HG02610 (cell line): Measurements from ENCODE around the gene SMKR1.
"Not testable (repeated sequence)": the region's sequence is repeated elsewhere in the genome, so short reads cannot be mapped to it uniquely, and the experiment has no call there.

Source experiments
- ATAC-seq: cut with Tn5 transposase; IDR thresholded peaks from one replicate; pipeline ENCODE4 v1.9.1; 2021; ENCODE audit warnings: mild to moderate bottlenecking, moderate library complexity; ENCODE audit not compliant: unreplicated experiment

The SMKR1 gene

DNA sequence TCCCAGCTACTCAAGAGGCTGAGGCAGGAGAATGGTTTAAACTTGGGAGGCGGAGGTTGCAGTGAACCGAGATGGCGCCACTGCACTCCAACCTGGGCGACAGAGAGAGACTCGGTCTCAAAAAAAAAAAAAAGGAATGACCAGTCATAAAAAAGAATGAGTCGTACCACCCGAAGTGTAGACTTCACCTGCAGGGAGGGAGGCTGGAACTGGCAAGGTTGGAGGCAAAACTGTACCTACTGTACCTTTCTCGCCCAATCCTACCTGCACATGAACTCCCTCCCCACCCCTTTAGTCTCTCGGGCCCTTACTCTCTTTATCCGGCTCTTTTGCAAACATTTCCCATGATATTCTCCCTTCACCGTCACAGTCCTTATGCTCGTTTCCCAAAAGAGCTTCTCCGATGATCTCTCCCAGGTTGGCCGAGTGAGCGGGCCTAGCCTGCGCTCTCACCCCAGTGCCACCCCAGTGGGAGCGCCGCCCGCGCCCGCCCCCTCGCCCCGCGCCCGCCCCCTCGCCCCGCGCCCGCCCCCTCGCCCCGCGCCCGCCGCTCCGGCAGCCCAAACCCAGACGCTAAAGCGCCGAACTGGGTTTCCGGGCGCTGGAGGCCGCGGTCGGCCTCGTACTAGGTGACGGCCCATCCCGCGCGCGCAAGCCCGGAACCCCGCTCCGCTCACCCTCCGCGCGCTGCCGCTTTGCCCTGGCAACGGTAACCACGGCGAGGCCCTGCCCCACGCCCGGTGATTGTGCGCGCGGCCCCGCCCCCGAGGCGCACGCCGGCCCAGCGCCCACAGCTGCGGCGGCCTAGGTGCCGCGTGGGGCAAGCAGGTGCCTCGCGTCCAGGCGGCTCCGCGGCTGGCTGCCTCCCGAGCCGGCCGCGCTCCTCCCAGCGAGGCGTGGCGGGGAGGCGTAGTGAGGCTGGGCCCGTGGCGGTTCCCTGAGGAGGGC is at the start of gene SMKR1:
SMKR1 (plus strand) TSS at position 772 of the 948 bp plus-strand sequence. CDS start 294 bp downstream, outside the sequence.
- ATAC-seq, result peak; percentile 76

DNA sequence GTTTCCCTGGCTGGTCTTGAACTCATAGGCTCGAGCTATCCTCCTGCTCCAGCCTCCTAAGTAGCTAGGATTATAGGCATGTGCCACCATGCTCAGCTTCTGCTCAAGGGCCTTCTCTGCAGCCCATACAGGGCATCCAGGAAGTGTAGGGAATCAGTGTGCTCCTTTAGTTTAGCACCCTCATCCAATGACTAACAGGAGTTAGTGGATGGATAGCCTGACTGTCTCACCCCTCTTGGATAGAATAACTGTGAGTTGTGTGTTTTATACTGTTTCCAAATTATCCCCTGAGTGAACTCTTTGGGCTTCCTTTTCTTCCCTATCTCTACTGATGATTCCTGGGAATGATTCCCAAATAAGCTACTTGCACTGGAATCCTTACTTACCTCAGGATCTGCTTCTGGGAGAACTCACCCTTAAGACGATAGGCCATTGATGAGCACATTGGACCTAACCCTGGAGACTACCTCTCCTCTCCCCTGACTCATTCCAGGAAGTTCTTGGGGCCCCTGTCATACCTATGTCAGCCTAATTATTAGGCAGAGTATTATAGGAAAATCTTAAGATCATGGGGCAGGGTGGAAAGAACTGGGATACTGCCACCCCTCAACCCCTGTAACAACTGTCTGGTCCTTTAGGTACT is 49.6 kb upstream of the SMKR1 start:
- ATAC-seq, result no peak

DNA sequence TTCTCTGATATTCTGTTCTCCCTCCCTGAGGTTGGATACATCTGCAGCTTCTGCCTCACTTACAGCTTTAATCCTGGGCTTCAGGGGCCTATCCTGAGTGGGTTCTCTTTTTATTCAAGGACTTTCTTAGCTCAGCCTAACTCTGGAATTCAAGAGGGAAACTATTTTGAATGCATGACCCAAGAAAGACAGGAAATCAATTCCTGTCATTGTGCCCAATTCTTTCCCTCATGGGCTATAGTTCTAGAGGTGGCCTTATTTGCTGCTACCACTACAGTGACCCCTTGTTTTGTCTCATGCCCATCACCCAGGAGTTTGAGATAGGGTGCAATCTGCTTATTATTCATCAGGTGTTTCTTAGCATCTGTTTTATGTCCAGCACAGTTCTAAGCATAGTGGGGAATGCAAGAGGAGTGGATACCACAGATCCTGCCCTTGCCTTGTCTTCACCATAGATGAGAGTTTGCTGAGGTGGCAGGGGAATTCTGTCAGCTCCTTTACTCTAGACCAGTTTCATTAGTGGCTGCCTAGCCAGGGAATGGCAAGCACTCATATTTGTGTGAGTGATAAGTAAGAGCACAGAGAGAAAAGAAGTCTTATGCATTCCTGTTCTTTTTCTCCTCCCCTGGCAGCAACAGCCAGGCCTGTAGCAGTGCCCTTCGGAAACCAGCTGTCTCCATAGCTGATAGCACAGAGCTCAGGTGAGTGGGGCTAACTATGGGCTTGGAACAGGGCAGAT is 48.7 kb upstream of the SMKR1 start:
- no peak for ATAC-seq

DNA sequence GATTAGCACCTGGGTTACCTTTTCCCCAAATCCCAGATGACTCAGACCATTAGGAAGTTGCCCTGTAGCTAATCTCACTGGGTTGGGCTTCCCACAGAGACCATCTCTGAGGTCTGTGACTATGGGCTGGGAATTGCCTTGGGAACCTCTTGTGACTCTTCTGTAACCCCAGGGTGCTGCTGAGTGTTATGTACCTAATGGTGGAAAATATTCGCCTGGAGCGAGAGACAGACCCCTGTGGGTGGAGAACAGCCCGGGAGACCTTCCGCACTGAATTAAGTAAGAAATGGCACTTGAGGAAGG is 48.1 kb upstream of the SMKR1 start:
- ATAC-seq, result no peak

DNA sequence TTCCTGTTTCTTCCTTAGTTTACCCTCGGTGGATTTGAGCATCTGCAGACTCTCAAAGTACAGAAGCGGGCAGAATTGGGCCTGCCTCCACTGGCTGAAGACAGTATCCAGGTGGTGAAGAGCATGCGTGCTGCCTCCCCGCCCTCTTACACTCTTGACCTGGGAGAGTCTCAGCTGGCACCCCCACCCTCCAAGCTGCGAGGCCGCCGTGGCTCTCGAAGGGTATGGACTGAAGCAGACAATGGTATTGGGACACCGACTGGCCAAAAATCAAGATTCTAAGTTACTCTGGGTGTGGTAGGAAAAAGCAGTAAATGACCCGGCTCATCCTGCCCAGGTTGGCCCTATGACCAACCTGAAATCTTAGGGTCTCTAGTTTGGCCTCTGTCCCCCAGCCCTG is 45.9 kb upstream of the SMKR1 start:
- no peak for ATAC-seq

DNA sequence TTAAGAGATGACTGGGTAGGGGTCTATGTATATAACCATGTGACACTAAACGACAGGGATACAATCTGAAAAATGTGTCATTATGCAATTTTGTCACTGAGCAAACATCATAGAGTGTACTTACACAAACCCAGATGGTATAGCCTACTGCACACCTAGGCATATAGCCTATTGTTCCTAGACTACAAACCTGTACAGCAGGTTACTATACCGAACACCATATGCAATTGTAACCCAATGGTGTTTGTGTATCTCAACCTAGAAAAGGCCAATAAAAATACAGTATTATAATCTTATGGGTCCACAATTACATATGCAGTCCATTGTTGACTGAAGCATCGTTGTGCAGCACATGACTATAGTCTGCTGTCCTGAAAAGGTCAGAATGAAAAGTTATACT is 45.2 kb upstream of the SMKR1 start:
- ATAC-seq, result no peak

DNA sequence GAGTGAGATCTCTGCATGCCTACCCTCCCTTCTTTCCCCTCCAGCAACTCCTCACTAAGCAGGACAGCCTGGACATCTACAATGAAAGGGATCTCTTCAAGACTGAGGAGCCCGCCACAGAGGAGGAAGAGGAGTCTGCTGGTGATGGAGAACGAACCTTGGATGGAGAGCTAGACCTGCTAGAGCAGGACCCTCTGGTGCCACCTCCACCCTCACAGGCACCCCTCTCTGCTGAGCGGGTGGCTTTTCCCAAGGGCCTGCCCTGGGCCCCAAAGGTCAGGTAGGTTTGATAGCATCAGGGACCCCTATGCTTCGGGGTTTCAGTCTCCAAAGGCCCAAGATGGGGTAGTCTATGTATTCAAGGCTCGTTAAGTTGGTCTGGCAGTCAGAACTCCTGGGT is 44.2 kb upstream of the SMKR1 start:
- ATAC-seq, result no peak

DNA sequence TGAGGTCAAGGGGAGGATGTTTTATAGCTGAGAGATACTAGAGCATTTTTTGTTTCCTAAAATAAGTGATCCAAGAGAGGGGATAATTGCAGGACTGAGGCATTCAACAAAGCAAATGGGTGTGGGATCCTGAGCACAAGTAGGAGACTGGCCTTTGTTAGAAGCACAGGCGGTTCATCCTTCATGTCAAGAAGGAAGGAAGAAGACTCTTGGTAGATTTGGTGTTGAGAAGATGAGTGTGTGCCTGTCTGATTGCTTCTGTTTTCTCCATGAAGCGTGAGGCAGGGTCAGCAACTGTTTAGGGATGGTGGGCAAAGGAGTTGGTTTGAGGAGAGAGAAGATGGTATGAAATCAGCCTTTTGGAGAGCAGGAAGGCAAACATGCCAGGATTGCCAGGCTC is 40.5 kb upstream of the SMKR1 start:
- no peak for ATAC-seq

DNA sequence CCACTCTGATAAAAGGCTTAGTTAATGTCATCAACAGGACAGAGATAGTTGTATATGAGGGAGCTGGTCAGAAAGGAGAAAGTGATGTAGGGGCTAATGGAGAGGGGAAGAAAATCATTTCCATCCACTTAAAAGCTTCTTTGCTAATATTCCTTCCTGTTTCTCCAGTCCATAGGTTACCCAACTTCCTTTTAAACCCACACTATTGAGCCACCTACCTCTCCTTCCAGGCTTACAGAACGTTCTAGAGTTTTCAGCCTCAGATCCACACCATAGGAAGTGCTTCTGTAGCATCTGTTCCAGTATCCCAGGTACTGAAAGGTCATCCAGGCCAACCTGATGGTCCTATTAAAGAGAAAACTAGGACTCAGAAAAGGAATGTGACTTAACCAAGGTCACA is 39.9 kb upstream of the SMKR1 start:
- no peak for ATAC-seq

DNA sequence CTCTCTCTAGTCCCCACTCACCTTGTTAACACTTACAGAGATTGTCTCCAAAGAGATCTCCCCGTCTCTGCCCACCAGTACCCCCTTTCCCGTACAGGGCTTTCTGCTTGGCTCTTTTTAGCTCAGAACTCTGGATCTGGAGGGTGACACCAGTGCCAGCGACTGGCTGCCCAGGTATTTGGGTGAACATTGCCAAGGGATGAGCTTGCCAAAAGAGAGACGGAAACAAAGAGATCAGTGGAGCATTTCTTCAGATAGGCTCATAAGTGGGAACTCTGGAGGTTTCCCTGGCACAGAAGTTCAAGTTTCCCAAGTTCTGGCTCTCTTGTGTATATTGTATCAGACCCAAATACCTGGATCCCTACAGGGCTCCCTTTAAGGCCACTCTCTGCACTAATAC is 38.1 kb upstream of the SMKR1 start:
- ATAC-seq, result no peak

DNA sequence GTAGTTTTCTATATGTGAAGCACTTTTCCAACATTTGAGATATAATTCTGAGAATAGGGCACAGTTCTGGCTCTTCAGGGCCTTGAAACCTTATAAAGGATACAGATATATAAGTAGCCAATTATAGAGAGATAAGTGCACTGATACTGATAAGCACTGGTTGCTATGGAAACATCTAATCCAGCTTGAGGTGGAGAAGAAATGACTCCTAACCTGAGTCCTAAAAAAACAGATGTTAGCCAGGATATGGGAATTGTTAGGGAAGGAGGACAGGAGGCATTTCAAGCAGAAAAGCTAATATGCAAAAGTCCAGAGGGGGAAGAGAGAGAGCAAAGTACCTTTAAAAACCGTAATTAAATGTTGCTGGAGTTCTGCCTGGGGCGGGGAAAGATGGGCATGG is 37.3 kb upstream of the SMKR1 start:
- ATAC-seq, result no peak

DNA sequence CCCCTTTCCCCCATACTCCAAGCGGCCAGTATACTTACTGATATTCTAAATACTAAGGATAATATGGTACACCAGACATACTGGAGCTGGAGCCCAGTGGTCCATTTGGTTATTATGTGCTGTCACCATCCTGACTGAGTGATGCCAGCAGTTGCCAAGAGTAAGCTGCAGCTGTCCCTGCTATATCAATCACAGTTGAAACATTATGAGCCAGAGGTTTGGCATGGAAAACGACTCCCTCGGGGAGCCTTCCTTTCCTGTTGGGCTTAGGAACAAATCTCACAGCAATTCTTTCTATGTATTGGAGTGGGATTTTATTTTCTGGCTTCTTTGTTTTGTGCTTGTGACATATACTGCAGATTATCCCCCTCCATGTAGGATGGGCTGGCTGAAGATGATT is 35.5 kb upstream of the SMKR1 start:
- ATAC-seq, result no peak

DNA sequence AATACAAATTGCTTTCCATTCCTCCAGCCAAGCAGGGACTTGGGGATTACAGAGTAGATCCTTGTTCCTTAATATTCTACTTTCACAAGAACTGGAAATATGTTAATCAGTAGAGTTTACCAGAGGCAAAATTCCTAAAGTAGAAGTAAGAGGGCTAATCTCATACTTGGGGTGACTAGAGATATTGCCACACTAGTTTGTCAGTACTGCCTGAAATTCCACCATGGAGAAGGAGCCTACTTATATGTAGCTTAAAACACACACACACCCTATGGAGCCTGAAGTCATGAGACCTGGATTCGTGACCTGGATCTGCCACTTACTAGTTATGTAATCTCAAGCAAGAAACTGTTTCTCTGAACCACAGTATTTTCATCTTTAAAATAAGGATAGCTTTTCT is 34.2 kb upstream of the SMKR1 start:
- ATAC-seq, result no peak

DNA sequence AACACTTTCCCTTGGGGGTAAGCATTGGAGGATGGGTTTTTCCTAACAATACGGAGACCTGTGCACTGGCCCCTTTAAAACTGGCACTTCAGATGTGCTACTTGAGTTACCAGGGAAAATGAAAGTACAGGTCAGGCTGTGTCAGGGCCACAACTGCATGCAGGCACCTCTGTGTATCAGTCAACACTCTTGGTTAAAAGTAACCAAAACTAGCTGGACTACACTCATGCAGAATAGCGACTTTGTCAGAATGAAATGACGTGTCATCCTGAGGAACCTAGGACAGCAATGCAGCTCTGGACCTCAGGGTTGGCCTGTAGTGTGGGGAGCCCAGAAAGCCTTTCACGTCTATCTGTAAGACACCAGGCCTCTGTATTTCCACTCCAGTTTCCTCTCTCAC is 33.8 kb upstream of the SMKR1 start:
- no peak for ATAC-seq

DNA sequence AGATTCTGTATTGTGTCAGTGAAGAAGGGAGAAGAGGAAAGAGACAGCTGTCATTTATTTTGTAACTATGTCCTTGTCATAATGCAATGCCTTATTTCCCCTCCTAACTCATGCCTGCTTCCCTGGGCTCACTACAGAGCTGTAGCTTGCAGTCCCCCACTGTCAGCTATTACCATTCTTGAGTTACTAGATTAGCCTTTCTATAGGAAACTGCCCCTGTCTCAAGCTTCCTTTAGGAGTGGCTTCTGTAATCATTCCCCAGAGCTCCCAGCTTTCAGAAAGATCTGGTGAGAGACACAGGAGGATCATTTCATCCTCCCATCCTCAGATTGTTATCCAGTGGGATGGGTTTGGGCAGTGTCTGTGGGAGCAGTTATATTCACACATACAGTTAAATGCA is 32.4 kb upstream of the SMKR1 start:
- no peak for ATAC-seq

DNA sequence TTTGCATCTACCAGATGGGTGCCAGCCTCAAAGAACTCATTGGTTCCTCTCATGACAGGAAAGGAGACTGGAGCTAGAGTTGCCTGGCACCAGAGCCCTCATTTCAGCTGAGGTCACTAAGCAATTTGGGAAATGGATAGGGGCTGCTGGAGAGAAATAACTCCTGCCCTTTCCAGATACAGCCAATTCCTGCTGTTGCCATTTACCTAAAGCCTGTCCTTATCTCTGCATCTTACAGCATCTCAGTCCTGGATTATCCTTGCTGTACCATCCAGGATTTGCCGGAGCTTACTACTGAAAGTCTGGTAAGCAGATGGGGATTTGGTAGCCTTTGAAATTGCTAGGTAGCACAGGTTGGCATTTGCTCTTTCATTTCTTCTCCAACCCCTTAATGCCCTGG is 31.9 kb upstream of the SMKR1 start:
- no peak for ATAC-seq

DNA sequence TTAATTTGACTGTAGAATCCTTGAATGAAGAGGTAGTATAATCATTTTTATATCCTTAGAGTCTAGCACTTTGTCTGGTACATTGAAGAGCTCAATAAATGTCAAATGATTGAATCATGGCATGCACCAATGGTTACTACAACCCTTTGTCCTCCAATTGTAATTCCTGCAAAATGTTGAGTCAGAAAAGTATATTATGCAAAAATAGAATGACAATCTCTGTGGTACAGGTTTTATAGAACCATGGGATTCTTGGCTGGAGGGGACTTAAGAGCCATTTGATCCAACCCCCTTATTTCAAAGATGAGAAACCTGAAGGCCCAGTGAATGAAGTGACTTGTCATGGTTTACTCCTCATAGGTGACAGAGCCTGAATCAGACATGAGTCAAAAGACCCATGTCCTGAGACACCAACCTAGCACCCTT is 30.9 kb upstream of the SMKR1 start:
- no peak for ATAC-seq

DNA sequence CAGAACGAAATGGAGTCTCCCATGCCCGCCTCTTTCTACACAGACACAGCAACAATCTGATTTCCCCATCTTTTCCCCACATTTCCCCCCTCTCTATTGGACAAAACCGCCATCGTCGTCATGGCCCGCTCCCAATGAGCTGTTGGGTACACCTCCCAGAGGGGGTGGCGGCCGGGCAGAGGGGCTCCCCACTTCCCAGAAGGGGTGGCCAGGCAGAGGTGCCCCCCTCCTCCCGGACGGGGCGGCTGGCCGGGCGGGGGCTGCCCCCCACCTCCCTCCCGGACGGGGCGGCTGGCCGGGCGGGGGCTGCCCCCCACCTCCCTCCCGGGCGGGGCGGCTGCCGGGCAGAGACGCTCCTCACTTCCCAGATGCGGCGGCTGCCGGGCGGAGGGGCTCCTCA is 26.4 kb upstream of the SMKR1 start:
- ATAC-seq, result not testable (repeated sequence)

DNA sequence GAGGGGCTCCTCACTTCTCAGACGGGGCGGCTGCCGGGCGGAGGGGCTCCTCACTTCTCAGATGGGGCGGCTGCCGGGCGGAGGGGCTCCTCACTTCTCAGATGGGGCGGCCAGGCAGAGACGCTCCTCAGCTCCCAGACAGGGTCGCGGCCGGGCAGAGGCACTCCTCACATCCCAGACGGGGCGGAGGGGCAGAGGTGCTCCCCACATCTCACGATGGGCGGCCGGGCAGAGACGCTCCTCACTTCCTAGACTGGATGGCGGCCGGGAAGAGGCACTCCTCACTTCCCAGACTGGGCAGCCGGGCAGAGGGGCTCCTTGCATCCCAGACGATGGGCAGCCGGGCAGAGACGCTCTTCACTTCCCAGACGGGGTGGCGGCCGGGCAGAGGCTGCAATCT is 25.9 kb upstream of the SMKR1 start:
- ATAC-seq, result not testable (repeated sequence)

DNA sequence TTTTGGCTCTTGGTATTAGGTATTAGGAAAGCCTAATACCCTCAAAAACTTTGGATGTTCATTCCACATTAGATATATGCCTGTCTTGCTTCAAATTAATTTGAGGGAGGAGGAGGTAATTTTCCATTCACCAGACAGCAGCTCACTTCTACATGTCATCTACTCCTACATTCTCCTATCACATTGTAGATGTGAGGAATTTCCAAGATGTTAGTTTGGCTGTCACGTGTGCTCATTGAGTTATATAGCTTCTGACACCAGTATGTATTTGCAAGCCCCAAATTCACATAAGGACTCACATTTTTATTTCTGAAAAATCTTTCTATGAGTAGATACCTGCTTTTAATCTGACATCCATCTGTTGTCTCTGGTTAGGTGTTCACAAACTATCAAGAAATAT is 22.5 kb upstream of the SMKR1 start:
- no peak for ATAC-seq

DNA sequence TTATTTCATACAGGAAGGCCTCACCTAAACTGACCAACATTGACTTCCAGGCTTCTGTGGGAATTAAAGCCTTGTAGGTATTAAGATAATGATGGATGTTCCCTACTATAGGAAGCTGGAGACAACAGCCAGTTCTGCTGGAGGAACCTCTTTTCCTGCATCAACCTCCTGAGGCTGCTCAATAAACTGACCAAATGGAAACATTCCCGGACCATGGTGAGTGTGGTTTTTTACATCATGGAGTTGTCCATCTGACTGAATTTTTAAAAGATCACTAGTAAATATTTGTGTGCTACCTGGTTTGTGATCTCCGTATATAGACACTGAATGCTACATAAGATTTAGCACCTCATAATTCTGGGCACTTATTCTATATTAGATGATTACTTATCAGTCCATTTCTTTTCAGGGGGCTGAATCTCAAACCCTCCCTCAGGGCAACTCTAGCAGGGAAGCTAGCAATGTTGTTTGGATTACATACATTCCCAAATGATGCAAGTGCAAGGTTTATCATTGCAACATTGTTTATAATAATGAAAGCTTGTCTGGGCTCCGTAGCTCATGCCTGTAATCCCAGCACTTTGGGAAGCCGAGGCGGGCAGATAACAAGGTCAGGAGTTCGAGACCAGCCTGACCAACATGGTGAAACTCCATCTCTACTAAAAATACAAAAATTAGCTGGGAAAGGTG is 21.5 kb upstream of the SMKR1 start:
- no peak for ATAC-seq
